NOMO-1 treated with dmso at 0.1 percent for 144 hours (cell line): ENCODE data around the gene PRKAG2.

Source experiments
- DNase-seq: peaks from one replicate; lab custom pipeline; 2025; ENCODE audit not compliant: unreplicated experiment; lab: John Stamatoyannopoulos, UW

PRKAG2 gene

DNA sequence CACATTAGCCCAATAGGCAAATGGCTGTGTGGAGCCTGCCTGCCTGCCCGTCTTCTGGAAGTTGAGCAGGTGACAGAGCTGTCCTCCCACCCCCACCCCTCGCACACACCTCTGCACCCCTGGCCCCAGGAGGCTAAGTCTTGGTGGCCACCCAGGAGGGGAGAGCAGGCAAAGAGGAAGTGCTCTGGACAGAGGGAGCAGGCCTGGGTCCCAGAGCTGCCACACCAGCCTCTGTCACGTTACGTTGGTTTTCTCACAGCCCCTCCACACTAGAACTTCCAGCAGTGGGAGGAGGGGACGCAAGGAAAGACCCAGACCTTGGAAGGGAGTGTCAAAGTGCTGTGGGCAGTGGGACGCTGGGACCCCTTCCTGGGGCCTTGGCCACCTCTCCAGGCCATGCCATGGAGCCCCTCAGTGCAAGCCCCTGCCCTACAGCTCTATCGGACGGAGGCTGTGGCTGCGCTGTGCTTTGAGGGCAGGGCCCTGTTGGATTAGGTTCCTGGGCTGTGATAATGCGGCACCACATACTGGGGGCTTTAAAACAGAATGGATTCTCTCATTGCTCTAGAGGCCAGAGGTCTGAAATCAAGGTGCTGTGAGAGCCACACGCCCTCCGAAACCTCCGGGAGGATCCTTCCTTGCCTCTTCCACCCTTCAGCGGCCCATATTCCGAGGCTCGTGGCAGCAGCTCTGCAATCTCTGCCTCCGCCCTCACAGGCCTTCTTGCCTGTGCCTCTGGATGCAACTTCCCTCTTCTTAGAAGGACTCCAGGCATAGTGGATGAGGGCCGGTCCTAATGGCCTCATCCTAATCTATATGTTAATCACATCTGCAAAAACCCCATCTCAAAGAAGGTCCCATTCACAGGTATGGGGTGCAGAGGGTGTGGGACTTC, 9.9 kb downstream of the PRKAG2 start:
- no peak for DNase-seq

DNA sequence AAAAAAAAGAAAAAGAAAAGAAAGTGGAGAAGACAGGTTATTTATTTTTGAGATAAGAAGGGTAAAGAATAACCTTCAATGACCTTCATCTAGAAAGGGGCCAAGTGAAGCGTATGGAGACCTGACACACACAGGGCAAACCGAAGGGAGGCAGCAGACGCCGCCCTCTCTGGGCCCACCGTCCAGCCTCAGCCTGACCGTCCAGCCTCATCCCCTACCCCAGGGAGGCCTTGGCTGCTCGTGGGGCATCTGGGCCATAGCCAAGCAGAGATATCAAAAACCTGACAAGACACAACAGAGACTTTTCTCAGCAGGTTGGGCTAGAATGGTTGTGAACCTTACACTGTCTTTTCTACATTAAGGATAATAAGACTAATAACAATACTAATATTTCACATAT, 10.9 kb downstream of the PRKAG2 start:
- no peak for DNase-seq

DNA sequence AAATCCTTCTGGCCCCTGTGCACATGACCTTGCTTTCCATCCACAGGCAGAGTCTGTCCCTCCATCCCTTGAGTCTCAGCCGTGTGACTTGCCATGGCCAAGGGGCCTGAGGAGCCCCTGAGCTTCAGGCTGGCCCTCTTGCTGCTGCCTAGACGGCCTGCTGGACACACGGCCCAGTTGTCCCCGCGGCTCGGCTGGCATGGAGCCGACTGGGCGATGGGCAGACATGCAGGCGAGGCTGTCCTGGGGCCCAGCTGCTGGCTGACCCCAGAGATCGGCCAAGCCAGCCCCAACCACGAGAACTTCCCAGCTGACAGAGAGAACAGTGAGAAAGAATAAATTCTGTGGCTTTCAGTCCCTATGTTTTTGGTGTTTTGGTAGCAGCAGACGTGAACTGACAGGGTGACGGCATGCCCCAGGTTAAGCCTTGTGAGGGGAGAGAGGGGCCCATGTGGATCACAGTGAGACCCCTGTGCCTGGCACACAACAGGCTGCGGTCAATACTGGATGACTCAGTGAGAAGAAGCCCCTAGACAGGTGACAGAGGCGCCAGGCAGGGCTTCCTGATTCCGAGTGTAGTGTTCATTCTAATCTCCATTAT, 11.7 kb downstream of the PRKAG2 start:
- no peak for DNase-seq

DNA sequence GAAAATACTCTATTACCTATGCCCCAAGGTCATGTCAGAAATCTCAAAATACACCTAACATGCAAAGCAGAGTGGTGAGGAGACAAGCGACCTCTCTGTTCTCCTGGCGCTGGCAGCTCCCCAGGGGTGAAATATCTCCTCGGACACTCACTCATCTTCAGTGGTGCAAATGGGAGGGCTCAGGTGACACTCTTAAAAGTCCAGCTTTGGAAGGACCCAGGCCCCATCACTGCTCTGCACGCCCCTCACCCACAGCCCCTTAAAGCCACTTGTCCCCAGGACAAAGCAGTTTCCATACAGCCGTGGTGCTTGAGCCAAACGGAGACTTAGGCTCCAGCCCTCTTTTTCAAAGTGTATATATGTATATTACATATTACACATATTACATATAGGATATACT, 12.4 kb downstream of the PRKAG2 start:
- DNase-seq, result no peak

DNA sequence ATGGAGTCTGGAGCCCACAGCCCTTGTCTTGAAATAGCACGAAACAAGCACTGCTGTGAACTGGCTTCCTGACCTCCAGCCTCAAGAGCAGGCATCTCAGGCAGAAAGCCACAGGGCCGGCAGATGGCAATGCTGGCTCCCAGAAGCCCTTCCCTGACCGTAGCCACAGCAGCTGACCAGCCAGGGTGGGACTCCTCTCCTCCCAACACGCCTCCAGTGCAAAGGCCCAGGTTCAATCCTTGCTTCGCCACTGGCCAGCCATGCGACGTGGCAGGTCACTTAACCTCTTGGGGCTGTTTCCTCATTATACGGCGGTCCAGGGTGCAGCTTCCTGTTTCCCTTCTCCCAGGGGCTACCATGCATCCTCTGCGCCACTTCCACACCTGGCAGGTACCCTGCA, 12.8 kb downstream of the PRKAG2 start:
- no peak for DNase-seq

DNA sequence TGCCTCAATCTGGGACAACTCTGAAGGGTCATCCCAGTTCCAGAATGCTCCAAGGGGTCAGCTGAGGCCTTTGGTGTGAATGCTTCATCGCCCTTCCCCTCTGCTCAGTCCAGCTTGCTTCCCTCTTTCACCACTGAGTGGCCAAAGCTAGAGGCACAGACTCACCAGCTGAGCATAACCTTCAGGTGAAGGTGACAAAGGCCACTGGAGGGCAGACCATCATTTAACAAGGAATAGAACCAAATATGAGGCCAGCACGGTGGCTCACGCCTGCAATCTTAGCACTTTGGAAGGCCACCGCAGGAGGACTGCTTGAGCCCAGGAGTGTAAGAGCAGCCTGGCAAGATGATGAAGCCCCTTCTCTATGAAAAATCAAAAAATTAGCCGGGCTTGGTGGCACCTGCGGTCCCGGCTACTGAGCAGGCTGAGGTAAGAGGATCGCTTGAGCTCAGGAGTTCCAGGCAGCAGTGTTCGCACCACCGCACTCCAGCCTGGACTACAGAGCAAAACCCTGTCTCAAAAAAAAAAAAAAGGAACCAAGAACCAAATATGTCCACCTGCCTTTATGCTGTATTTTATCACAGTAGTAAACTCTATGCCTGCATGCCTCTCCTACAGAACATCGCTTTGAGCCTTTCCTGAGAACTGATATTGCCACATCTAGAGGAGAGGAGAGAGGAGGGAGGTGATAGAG, 13.4 kb downstream of the PRKAG2 start:
- DNase-seq, result no peak

DNA sequence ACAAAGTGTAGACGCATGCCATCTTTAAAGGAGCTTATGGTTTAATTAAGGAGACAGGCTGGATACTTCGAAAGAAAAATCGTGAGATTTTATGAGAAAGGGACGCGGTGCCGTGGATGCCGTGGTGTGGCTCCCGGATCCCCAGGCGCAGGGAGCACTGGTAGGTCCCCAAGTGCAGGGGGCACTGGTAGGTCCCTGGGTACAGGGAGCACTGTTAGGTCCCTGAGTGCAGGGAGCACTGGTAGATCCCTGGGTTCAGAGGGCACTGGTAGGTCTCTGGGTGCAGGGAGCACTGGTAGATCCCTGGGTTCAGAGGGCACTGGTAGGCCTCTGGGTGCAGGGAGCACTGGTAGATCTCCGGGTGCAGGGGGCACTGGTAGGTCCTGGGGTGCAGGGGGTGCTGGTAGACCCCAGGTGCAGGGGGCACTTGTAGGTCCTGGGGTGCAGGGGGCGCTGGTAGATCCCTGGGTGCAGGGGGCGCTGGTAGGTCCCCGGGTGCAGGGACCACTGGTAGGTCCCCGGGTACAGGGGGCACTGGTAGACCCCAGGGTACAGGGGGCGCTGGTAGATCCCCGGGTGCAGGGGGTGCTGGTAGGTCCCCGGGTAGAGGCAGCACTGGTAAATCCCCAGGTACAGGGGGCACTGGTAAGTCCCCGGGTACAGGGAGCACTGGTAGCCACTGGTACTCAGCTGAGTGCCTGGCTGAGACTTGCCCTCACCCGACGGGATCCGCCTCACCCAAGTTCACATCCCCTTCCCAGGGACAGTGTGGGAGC, 14.1 kb downstream of the PRKAG2 start:
- no peak for DNase-seq

DNA sequence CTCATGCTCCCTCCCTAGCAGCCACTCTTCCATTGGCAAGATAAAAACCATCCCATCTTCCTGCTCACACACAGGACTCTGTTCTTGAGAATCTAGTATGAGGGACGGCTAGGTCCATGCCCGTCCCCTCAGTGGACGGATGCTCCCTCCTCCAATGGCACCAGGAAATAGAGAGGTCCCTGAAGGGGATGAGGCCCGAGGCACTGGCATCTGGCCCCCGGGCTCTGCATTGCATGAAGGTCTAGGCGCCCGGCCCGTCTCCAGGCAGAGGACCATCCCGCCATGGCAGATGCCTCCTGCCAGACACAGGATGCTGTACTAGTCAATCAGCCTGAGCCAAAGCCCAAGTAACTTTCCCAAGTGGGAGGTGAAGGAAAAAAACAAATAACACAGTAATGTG, 15.0 kb downstream of the PRKAG2 start:
- no peak for DNase-seq

DNA sequence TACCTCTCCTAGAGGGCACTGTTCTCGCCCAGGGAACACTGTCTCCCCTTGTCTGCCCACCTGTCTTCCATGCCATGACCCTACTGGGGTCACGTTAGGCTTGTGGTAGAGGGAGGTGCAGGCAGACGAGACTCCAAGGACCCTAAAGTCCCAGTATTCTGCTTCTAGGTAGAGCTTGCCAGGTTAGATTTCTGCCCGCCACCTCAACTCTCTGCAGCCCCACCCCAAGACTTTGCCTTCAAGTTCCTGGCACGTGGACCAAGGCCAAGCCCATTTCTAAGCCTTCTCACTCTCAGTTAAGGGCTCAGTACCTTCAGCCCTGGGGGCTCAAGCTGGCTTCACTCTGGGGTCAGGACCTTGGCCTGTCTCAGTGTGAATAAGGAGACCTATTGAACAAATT, 16.1 kb downstream of the PRKAG2 start:
- DNase-seq, result no peak

DNA sequence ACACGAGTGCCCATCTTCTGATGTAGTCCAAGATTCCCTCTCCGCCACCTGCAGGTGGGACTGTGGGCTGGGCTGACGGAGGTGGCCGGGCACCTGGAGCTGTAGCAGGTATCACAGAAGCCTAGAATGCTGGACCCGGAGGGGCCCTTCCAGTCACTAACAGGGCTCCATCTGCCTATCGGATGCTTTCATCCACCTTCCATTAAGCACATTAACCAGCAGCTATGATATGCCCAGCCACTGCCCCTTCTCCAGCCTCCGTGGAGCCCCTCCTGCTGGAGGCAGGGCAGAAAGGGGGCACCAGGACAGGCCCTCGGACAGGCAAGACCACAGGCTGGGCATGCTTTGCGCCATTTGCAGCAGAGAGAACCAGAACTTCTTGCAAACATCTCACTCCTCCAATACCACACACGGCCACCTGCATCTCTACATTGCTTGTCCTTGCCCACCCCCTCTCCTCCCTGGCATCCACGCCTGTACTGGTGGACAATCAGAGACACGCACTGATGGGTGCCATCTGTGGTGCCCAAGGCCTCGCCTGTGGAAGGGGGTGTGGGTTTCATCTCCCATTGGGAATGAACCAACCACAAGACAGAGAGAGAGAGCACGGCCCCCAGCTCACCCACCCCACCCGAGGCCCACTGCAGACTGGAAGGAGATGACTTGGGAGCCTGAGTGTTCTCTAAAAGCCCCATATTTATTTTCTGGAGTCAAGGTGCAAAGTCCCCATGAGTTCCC, 16.8 kb downstream of the PRKAG2 start:
- DNase-seq, result no peak

DNA sequence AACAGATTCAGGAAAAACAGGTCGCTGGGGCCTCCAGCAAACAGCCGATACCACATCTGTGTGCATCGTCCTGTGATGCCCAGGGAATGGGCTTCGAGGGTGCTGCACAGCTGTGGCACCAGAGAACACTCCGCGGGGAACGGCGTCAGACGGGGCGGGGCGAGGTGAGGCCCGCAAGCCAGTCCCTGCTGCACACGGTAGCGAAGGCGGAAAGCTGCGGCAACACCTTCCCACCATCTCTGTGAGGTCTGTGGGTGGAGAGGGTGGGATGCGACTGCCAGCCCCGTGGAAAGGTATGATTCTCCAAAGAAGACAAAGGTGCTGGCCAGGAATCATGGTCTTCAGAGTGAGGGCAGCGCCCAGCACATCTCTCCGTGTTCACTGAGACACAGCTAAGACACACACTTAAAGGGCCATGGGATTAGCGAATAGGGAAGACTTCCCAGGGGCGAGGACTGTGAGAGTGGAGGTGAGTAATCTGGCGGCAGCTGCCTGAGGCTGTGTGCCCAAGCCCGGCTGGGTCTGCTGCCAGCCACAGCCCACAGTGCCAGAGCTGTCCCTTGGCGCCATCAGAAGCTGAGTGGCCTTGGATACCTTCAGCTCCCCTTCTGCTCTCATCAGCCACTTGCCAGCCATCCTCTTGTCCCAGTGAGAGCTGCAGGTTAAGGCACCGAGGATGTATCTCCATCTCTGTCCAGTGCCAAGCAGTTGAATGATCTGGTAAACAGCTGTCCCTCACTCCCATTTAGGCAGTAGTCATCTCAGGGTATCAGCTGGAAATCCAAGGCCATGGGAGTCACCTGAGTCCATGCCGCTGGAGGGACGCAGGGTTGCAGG, 17.6 kb downstream of the PRKAG2 start:
- no peak for DNase-seq

DNA sequence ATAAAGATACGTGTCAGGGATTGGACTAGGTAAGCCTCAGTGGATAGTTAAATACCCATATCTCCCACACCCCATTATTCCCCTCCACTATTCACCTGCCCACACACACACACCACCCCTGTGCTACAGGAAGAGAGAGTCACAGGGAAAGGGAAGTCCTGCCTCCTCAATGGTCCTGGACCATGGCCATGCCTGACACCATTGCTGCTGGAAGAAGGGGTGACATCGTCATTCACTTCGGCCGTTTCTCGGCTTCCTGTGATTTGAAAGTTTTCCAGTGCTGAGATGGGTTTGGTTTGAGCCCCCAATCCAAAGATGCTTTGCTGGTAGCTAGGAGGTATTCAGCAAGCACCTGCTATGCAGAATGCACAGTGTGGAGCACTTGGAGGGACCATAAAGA, 18.5 kb downstream of the PRKAG2 start:
- DNase-seq, result no peak

DNA sequence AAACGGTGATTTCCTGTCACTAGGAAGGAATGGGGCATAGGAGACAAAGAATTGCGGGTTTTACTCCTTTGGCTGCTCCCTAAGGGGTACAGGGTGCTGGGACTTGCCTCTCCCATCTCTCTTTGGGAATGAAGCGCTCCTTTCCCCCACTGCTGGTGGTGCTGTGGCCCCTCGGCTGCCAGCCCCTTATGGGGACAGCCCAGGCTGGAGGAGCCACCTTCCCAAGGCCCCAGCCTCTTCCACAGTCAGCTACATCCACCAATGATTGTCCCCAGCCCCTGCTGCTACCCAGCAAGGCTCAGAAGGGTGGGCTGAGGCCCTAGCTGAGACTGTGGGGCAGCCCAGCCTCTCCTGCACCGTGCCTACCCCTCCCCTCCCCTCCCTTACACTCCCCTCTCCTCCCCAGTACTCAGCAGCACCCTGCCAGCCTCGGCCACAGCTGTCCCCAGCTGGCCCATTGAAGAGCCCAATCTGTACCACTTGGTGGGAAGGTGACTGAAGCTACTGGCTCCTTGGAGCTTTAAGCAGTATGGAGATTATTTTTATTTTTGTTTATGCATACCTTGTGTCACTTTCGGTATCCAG, 19.0 kb downstream of the PRKAG2 start:
- DNase-seq, result no peak

DNA sequence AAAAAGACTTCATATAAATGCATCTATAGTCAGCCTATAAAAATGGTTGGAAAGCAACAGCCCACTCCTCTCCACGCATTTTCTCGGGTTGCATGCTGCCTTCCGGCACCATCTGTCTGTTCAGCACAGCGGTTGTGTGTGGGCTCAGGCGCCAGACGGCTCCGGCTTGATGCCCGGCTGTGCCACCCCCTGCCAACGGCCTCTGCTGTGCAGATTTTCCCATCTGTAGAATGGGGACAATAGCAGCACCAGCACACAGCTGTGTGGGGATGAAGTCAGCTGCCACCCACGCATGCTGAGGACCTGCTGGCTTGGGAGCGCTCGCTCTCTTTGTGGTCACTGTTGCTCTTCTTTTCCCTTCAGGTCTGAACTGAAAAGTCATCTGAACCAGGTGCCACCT, 19.5 kb downstream of the PRKAG2 start:
- DNase-seq, result no peak

DNA sequence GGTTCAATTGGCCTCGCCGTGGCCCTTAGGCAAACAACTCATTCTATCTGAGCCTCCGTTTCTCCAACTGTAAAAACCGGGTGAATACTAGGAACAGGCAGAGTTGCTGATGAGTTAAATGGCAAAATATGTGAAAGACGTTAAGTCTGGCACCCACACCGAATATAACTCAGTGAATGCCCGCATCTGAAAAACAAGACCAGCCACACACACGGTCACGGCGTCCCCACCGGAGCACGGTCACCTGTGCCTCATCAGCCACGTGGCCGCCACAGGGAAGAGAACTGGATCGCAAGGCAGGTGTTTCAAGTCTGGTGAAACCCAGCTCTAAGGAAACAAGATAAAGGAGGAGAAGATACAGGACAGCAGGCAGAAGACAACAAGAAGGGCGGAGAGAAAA, 20.4 kb downstream of the PRKAG2 start:
- no peak for DNase-seq

DNA sequence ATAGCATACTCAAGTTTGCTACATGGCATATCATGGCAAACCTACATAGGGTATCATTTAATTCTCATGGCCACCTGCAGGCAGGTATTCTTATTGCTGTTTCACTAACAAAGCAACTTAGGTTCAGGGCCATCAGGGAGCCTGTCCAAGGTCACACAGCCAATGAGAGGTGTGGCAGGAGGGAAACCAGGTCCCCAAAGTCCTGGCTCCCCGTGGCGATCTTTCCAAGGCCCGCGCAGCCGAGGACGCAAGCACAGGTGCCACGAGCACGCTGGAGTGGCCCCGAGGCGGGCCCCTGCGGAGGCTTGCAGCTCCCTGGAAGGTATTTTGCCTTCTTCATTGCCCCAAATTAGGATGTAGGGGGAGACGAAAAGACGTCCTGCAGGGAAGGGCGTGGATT, 20.8 kb downstream of the PRKAG2 start:
- DNase-seq, result no peak

DNA sequence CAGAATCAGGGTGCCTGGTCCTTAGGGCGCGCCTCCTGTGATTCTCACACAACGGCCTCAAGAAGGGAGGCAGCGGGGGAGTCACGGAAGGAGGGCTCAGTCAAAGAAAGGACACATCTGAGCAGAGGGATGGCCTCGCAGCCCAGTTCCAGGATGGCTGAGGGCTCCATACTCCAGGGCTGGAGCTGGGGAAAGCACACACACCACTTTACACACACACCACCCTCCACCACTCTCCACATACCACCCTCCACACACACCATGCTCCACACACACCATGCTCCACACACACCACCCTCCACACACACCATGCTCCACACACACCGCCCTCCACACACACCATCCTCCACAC, 22.2 kb downstream of the PRKAG2 start:
- no peak for DNase-seq

DNA sequence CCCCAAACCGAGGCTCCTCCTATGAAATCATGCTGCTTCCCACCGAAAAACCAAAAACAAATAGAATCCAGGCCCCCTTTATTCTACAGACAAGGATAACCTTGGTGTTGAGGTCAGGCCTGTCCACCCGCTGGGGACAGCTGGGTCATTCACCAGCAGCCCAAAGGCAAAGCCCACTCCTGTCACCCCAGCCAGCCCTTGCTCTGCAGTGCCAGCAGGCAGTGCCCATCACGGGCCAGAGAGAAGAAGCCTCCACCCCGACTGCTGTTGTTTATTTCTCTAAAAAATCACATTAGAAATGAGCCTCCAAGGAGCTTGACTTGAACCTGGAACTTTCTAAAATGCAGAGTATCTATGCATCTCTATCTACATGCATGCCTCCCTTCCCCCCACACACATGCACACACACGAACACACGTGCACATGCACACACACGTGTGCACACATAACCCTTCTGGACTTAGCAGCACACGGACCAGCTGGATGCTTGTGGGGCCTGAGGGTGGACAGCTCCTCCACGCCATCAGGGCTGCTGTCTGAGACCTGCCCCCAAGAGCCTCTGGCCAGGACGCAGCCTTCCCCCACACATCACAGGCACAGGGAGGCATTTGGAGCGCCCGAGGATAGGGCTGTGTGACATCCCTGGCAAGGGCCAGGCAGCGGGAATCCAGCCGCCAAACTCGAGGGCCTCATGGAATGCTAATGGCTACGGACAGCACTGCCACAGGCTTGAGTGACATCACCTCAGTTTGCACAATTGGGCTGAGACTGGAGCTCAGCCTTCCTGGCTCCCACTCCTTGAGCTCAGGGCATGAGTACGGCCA, 22.8 kb downstream of the PRKAG2 start:
- no peak for DNase-seq
